ENCODE measurements around the gene KIF23. TPM values are rescaled to one million over a fixed set of nuclear protein-coding genes. Genes with fewer than 3 reads are reported as not detected.

Gene KIF23
- total RNA-seq, 1 experiment from 2014 or later: 83.7 TPM

DNA sequence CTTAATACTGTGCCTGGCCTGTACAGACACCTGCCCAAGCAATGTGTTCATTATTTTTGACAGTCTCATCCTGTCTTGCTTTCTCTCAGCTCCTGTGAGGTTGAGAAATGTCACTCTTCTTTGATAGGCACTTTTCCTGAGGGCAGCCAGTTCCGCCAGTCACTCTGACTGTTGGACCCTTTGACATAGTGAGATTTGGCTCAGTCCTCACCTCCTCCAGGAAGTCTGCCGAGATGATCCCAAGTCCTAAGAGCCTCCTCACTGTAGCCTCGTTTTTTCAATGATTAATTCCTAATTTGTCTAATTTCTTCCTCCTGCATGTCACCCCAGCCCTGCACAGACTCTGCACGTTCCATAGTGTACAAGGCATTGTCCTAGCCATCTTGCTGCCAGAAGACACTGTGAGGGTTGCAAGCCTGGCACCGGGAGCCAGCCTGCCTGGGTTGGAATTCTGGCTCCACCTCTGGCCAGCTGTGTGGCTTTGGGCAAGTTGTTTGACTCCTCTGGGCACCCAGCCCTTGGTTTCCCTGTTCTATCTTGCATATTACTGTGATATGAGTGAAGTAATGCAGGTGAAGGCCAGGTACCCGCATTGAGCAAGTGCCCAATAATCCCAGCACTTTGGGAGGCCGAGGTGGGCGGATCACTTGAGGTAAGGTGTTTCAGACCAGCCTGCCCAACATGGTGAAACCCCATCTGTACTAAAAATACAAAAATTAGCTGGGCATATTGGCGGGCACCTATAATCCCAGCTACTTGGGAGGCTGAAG, 62.7 kb downstream of the KIF23 start:
- intact Hi-C loops (cut with micrococcal nuclease): loop anchor here (5.0 kb wide), 4 partner anchors 100 to 1010 kb away; no protein-coding TSS in a partner anchor
- BruUV-seq (replicated peaks): no TSS peak
- ChIA-PET CTCF (interaction anchor here (0.7 to 3.3 kb wide), 5 partner anchors 9 to 1011 kb away, joined by 3 to 19 read pairs (median 4); no protein-coding TSS in a partner anchor), RAD21 (ENCODE audit: low non-redundant PET in 1 of 2, low total read pairs in 2 of 2, uncharacterized antibody in 2 of 2, unreplicated experiment in 2 of 2) (no interaction called here), POLR2A (no interaction called here)
- TF ChIP-seq CTCF (IDR thresholded peaks at IDR 0.05 in 2 of 3, conservative IDR thresholded peaks at IDR 0.05 in 1 of 3; ENCODE audit: borderline replicate concordance in 1 of 3, insufficient read depth in 1 of 3, low read depth in 2 of 3, low read length in 2 of 3): no peak
- TF ChIP-seq RAD21 (IDR thresholded peaks at IDR 0.05; ENCODE audit: low read depth): no peak
- no peak for TF ChIP-seq ELF1 (IDR thresholded peaks at IDR 0.05; ENCODE audit: borderline replicate concordance, low read depth)
- no peak for TF ChIP-seq CEBPB (IDR thresholded peaks at IDR 0.05; ENCODE audit: low read depth)
- TF ChIP-seq ZFX (IDR thresholded peaks at IDR 0.05): no peak
- no peak for TF ChIP-seq EGR1 (IDR thresholded peaks at IDR 0.05; ENCODE audit: low read depth)
- no peak for TF ChIP-seq ZNF274 (IDR thresholded peaks at IDR 0.05; ENCODE audit: low read depth, low read length)
- TF ChIP-seq SRF (IDR thresholded peaks at IDR 0.05; ENCODE audit: low read depth): no peak
- no peak for TF ChIP-seq JUND (IDR thresholded peaks at IDR 0.05)
- no peak for TF ChIP-seq TCF7L2 (IDR thresholded peaks at IDR 0.05; ENCODE audit: borderline replicate concordance, extremely low read depth, insufficient read depth, insufficient read length)
- TF ChIP-seq MAX (IDR thresholded peaks at IDR 0.05): no peak
- no peak for TF ChIP-seq EZH2phosphoT487 (IDR thresholded peaks at IDR 0.05; ENCODE audit: borderline replicate concordance)
- TF ChIP-seq SIN3A (IDR thresholded peaks at IDR 0.05; ENCODE audit: low read depth): no peak
- TF ChIP-seq, protein P1, sequence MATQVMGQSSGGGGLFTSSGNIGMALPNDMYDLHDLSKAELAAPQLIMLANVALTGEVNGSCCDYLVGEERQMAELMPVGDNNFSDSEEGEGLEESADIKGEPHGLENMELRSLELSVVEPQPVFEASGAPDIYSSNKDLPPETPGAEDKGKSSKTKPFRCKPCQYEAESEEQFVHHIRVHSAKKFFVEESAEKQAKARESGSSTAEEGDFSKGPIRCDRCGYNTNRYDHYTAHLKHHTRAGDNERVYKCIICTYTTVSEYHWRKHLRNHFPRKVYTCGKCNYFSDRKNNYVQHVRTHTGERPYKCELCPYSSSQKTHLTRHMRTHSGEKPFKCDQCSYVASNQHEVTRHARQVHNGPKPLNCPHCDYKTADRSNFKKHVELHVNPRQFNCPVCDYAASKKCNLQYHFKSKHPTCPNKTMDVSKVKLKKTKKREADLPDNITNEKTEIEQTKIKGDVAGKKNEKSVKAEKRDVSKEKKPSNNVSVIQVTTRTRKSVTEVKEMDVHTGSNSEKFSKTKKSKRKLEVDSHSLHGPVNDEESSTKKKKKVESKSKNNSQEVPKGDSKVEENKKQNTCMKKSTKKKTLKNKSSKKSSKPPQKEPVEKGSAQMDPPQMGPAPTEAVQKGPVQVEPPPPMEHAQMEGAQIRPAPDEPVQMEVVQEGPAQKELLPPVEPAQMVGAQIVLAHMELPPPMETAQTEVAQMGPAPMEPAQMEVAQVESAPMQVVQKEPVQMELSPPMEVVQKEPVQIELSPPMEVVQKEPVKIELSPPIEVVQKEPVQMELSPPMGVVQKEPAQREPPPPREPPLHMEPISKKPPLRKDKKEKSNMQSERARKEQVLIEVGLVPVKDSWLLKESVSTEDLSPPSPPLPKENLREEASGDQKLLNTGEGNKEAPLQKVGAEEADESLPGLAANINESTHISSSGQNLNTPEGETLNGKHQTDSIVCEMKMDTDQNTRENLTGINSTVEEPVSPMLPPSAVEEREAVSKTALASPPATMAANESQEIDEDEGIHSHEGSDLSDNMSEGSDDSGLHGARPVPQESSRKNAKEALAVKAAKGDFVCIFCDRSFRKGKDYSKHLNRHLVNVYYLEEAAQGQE (IDR thresholded peaks at IDR 0.05; ENCODE audit: low read depth): no peak
- TF ChIP-seq POLR2A (IDR thresholded peaks at IDR 0.05; ENCODE audit: borderline replicate concordance, extremely low read depth, insufficient read depth, insufficient read length): no peak
- no peak for TF ChIP-seq SP1 (IDR thresholded peaks at IDR 0.05; ENCODE audit: low read depth)
- ATAC-seq (no peak), DNase-seq (ENCODE audit: low read depth, low spot score) (no peak)
- no peaks in the 10 kb centered on the region for H3K79me2 ChIP-seq (ENCODE audit: insufficient read depth, low read length)
- H3K4me1 ChIP-seq (ENCODE audit: control insufficient read depth in 1 of 2, insufficient read depth in 2 of 2, low read length in 2 of 2): no peaks in the 10 kb centered on the region
- H3K9ac ChIP-seq (ENCODE audit: low read length): no peak overlapping the region
- H3K4me3 ChIP-seq (replicated peaks in 1 of 2; ENCODE audit: low read depth in 1 of 2, low read length in 2 of 2): no peak overlapping the region
- H3K9me2 ChIP-seq (ENCODE audit: insufficient read depth): no peaks in the 10 kb centered on the region
- no peaks in the 10 kb centered on the region for H3K27me3 ChIP-seq (ENCODE audit: insufficient read depth, low read length)
- no peak overlapping the region for H3K4me2 ChIP-seq (ENCODE audit: low read length)
- H3K9me3 ChIP-seq (ENCODE audit: control insufficient read depth in 1 of 2, insufficient read depth in 1 of 2, low read depth in 1 of 2, low read length in 2 of 2): no peaks in the 10 kb centered on the region
- H4K20me1 ChIP-seq (ENCODE audit: insufficient read depth): no peaks in the 10 kb centered on the region
- no peak overlapping the region for H3K27ac ChIP-seq (ENCODE audit: low read depth, low read length)
- no peak overlapping the region for H2AFZ ChIP-seq (ENCODE audit: low read depth, low read length, poor library complexity, severe bottlenecking)
- H3K36me3 ChIP-seq (ENCODE audit: control insufficient read depth in 1 of 2, insufficient read depth in 2 of 2, low read length in 2 of 2): no peaks in the 10 kb centered on the region

All from HCT116 (cell line).